Measurements from ENCODE around the gene ZC3H4. TPM values are rescaled to one million over a fixed set of nuclear protein-coding genes. Genes with fewer than 3 reads are reported as not detected.
A peak's percentile ranks its signal among the peaks of the same experiment; 100 is the strongest.

Gene ZC3H4
- total and polyA plus RNA-seq, 2 of the 8 experiments (the other 6 are each of a cell fraction or from before 2014, with no cell fraction given): 6.6 to 92.0 TPM

- TF ChIP-seq HDAC2 (IDR thresholded peaks at IDR 0.05; ENCODE audit: borderline replicate concordance in 1 of 2, low read depth in 2 of 2, low read length in 2 of 2) (no peak), CTCF (IDR thresholded peaks at IDR 0.05; ENCODE audit: control extremely low read depth in 1 of 3, insufficient read depth in 1 of 3, low read depth in 1 of 3, low read length in 3 of 3) (peak; percentile 79 to 94 (median 91)), SP4 (IDR thresholded peaks at IDR 0.05; ENCODE audit: low read length) (no peak), SP1 (IDR thresholded peaks at IDR 0.05; ENCODE audit: low read depth, low read length) (0 out of 2 replicates have a peak, but pooled peaks have one; percentile 27), CEBPB (IDR thresholded peaks at IDR 0.05; ENCODE audit: low read depth, low read length) (0 out of 2 replicates have a peak, but pooled peaks have one; percentile 39), ASH2L (IDR thresholded peaks at IDR 0.05; ENCODE audit: low read length) (peak; percentile 31), EGR1 (IDR thresholded peaks at IDR 0.05; ENCODE audit: borderline replicate concordance, low read depth, low read length) (peak; percentile 7; the same call in 1 of the 2 replicates), E2F6 (IDR thresholded peaks at IDR 0.05) (0 out of 2 replicates have a peak, but pooled peaks have one; percentile 6), TAF1 (IDR thresholded peaks at IDR 0.05; ENCODE audit: low read depth, low read length) (0 out of 2 replicates have a peak, but pooled peaks have one; percentile 55), TCF12 (IDR thresholded peaks at IDR 0.05; ENCODE audit: low read depth, low read length) (0 out of 2 replicates have a peak, but pooled peaks have one; percentile 13), TEAD4 (IDR thresholded peaks at IDR 0.05; ENCODE audit: low read depth, low read length) (peak; percentile 75), JUND (IDR thresholded peaks at IDR 0.05; ENCODE audit: low read length) (0 out of 2 replicates have a peak, but pooled peaks have one; percentile 56), USF2 (IDR thresholded peaks at IDR 0.05; ENCODE audit: low read length) (peak; percentile 56; the same call in 1 of the 2 replicates), RAD21 (IDR thresholded peaks at IDR 0.05 in 1 of 2, conservative IDR thresholded peaks at IDR 0.05 in 1 of 2; ENCODE audit: low read depth in 2 of 2, low read length in 2 of 2) (peak; percentile 61 to 63), RBBP5 (IDR thresholded peaks at IDR 0.05; ENCODE audit: borderline replicate concordance, low read depth, low read length) (0 out of 2 replicates have a peak, but pooled peaks have one; percentile 11), GABPA (IDR thresholded peaks at IDR 0.05; ENCODE audit: borderline replicate concordance, insufficient read depth, low read length) (no peak)
These were observed 78.2 kb downstream of the ZC3H4 start (continued) for GRCh38 chr19:47035127-47036096.
